HG02571 (cell line): ENCODE measurements around the gene TBX4.

Source experiments
- ATAC-seq: cut with Tn5 transposase; IDR thresholded peaks from one replicate; pipeline ENCODE4 v1.9.1; 2021; ENCODE audit warnings: mild to moderate bottlenecking, moderate library complexity; ENCODE audit not compliant: unreplicated experiment

TBX4 gene

DNA sequence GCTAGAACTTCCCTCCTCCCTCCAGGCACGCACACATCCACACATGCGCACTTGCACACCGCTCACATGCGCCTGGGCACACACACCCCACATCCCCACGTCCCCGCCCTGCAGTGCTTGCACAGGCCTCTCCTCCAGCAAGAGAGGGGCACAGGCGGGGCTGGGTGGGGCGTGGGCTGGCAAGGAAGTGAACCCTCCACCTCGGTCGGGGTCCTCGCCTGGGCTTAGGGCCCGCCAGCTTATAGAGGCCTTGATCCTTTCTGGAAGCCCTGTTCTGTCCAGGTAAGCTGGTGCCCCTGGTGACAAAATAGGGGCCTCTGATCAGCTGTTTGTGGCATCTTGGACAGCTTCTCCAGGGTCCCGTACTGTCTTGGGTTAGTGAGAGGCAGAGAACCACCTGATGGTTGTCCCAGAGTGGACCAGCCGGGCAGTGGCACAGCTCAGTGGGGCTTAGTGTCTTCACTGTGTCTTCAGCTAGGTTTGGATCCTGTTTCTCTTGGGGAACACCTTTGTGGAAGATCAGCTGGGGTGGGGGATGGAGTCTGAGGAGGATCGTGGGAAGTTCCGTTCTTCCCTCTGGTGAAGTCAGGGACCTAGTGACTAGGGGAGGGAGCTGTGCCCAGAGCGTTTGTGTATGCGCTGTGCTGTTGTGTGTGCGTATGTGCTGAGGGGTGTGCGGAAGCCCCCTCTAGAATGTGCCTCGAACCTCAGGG lies 12.1 kb downstream of the TBX4 start:
- ATAC-seq = no peak

DNA sequence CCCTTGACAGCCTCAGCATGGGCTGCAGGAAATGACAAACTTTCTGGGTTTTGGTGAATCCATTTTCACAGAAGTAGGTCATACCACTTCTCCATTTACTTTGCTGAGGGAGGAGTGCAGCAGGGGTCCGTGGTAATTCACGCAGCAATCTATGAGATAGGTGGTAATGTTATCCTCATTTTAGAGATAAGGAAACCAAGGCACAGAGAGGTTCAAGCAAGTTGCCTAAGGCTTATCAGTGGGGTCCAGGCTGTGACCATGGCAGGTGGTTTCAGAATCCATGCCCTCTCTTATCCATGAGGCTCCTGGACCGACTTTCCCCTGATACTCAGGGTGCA lies 12.6 kb downstream of the TBX4 start:
- ATAC-seq = no peak

- ATAC-seq = no peak
Measured at GRCh38 chr17:61465550-61466237, 13.5 kb downstream of the TBX4 start.

GRCh38 chr17:61466246-61466645 lies 14.0 kb downstream of the TBX4 start:
- no peak for ATAC-seq

DNA sequence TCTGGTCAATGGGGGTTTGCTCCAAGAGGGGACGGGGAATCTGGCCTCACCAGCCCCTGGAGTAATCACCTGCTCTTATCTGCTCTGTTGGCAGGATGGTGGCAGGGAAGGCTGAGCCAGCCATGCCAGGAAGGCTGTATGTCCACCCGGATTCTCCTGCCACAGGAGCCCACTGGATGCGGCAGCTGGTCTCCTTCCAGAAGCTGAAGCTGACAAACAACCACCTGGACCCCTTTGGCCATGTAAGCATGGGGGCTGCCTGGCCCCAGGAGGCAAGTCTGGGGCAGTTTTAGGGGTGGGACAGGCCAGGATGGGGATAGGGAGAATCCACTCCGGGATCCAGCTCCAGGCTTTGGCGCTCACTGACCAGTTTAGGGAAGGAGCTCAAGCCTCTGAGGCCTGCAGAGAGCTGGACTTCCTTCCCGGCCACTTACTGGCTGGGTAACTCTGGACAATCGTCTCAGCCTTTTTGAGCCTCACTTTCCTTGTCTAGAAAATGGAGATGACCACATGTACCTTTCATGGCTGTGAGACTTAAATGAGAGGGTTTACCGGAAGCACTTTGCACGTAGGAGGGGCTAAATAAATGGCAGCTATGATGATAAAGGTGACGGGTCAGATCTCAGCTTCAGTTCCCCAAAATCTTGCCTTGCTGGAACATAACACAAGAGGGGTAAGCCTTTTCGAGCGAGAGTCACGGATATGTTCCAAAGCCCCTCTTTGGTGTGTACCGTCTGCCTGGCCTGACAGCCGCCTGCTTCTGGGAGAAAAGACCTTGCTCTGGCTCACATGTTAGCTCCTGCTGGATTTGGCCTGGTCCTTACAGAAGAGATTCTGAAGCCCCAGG lies 15.4 kb downstream of the TBX4 start:
- ATAC-seq = no peak

DNA sequence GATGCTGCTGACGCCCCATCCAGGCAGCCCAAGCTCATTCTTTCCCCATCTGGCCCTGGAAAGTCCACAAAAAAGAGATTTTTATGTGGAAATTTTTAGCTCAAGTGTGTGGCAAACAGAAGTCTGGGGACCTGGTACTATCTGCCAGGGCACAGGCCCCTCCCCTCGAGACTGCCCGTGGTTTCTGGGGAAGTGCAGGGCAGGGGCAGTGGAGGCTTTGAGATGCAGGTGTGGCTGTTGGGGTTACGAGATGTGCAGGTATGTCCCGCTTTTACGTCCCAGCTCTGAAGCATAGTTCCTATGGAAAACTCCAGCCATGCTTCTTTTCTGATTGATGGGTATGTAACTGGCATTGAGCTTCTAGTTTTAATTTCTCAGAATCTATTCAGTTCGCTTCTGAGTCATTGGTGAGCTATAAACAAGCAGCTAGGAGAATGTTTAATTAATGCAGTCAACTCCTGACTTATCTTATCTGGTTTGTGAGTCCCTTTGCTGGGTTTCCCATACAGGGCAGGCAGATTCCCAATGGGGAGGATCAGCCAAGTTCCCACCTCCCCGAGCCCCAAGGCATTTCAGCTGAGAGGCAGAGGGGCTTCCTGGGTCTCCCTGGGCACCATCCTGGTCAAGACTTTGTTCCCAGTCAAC lies 16.2 kb downstream of the TBX4 start:
- no peak for ATAC-seq

DNA sequence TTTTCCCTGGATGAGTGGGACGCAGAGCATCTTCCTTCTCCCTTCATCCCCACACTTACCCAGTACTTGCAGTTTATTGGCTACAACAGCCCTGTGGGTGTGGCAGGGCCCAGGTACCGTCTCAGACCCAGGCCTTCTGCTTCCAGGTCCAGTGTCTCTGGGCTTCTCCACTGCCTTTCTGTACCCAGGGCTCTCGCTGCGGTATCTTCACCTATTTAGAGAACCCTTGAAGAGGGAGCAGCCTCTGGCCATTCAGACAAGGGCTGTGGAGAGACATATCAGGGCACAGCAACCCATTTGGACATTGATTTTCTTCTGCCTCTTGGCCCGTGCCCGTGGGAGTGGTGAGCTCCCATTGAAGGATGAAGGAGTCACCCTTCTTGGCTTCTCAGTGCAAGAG lies 17.3 kb downstream of the TBX4 start:
- no peak for ATAC-seq

DNA sequence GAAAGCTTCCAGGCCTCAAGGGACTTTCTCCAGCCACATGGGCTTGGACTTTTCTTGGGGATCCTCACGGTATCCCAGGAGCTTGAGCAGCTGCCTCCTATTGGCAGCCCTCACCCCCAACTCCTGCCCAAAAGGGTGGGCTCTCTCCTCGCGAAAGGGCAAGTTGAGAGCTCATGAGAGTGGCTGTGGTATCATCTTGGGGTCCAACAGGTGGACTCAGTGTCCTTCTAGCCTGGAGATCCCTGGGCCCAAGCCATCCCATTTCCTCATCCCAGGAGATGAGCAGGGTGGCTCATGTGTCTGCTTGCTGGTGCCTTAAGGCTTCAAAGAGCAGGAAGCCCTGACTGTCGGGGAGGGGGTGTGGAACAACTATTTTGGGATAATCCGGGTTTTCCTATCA lies 17.7 kb downstream of the TBX4 start:
- no peak for ATAC-seq

DNA sequence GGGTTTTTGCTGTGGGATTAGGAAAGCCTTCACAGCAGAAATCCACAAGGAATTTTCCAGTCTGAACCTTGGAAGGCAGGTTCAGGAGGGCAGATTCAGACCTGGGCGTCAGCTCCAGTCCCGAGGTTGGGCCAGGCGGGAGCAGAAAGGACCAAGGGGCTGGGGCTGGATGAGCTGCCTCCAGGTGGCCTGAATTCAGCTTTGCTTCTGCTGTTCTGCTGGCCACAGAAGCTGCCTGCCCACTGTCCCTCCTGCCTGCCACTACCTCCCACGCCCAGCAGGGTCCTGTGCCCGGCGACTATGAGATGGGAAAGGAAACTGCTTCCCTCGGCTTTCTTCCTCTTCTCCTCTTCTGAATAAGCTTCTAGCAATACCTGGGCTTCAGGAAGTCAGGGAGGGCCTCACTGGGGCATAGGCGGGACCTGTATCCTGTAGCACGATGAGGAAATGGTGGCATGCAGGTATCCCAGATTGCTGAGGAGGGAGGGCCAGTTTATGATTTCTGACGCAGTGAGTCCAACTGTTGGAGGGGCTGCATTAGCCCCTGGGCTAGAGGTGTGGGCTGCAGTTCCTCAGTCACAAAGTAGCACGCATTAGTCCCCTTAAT lies 18.4 kb downstream of the TBX4 start:
- no peak for ATAC-seq

DNA sequence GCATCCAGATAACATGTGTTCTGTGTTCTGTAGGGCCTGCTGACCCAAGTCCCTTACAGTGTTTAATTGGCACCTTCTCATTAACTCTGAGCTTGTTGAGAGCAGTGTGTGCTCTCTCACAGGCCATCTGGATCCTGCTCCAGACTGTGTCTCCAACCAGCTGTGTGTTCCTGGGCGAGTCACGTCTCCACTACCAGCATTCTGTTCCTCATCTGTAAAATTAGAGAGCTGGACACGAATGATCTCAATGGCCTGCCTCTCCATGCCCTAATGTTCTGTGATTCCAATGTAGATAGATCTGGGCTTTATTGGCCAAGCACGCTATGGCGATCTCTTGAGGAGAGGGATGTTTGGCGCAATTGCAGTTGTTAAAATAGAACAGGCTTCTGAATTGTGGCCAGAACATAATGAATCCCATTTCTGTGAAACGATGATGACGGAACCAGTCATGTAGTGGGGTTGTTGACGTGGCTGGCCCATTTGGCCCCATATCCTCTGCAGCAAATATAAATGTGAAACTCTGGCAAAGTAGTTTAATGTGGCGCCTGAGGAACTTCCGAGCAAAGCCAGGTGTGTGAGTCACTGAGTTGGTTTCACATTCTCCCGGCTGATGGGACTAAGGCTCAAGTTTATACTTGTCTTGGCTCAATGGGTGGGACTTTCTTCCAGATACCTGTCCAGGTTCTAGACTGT lies 22.2 kb downstream of the TBX4 start:
- ATAC-seq = no peak

DNA sequence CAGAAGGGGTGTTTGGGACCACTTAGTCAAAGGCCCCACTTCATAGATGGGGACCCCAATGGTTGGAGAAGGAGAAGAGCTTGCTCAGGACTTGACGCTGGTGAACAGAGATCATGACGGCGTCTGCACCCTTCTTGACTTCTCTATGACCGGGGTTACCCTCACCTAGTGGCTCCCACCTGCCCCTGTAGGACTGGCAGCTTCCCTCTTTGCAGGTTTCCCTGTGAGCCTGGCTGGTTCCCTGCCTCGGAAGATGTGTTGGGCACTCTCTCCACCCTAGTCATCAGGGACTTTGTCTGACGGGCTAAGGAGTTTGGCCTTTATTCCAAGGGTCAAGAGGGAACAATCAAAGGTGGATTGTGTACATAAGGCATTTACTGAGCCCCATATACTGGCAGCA lies 22.7 kb downstream of the TBX4 start:
- no peak for ATAC-seq

GRCh38 chr17:61475726-61476125 lies 23.5 kb downstream of the TBX4 start:
- no peak for ATAC-seq

DNA sequence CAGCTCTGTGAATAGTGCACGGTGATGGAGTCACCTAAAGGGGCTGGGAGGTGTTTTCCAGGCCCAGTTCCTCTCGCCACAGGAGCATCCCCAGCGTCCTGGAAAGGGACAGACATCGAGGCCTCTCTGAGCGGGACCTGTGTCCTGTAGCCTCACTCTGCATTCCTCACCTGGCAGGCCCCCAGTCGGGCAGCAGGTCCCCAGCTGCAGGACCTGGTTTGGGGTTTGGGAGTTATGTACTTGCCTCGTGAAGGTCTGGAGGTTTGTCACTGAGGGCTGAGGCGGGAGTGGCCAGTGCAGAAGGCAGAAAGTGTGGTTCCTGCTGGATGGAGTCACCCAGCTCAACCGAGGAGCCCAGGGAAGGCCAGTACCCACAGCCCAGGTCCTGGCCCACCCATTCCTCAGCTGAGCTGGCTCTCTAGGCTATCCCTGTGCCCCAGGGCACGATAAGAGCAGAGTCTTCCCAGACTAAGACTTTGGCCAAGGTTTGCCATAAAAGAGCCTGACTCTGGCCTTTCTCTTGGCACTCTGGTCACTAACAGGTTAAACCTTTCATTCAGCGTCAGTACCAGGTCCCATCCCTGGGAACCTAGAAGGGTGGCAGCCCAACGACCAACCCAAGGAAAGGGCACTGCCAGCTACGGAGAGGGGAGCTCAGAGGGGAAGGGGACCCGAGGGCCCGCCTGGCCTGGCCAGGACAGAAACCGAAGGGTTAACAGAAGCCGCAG lies 24.4 kb downstream of the TBX4 start:
- ATAC-seq = no peak

DNA sequence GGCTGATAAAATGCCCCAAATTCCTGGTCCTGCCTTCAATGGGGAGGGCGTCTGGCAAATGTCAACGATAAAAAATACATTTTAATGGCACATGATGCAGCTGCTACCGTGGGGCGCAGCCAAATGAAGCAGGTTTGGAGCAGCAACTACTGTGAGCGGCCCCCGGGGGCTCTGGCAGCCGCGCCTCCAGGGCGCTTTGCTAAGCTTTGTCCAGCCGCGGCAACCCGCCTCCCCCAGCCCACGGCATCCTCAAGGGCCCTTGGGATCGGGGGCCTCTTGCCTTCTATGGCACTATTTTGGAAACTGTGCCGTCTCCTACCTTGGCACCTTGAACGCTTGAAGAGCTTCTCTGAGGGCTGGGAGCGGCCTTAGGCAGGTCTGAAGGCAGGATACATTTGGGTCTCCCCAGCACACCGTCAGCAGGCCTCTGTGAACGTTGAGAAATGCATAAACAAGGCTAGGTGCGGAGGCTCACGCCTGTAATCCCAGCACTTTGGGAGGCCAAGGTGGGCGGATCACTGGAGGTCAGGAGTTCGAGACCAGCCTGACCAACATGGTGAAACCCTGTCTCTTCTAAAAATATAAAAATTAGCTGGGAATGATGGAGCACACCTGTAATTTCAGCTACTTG lies 25.1 kb downstream of the TBX4 start:
- no peak for ATAC-seq

- no peak for ATAC-seq
Measured at GRCh38 chr17:61478026-61478789, 26.0 kb downstream of the TBX4 start.

GRCh38 chr17:61478790-61479492 lies 26.7 kb downstream of the TBX4 start:
- no peak for ATAC-seq

- ATAC-seq = no peak
Measured at GRCh38 chr17:61479493-61480413, 27.5 kb downstream of the TBX4 start.
